Fibroblast of pulmonary artery (primary cell): ENCODE results near the gene ATP13A3.

Experiments used
- DNase-seq: peaks from one replicate; pipeline ENCODE4 v3.0.0-alpha.2; 2010; ENCODE audit warnings: low read depth
- H3K4me3 ChIP-seq: replicated peaks from 2 replicates; pipeline ENCODE4 v1.5.1; 2011; ENCODE audit warnings: low read depth, mild to moderate bottlenecking, control low read depth, low read length, moderate library complexity
- CTCF ChIP-seq: IDR thresholded peaks from 2 replicates; pipeline ENCODE4 v1.5.1; 2011; ENCODE audit warnings: mild to moderate bottlenecking, control low read depth, low read length, inconsistent platforms; ENCODE audit errors: missing control alignments

ATP13A3 gene

GRCh38 chr3:194397757-194398312 is 89.0 kb downstream of the ATP13A3 start:
- H3K4me3 ChIP-seq: peak overlapping the region; percentile 12
- no peak for DNase-seq
- TF ChIP-seq CTCF: no peak

DNA sequence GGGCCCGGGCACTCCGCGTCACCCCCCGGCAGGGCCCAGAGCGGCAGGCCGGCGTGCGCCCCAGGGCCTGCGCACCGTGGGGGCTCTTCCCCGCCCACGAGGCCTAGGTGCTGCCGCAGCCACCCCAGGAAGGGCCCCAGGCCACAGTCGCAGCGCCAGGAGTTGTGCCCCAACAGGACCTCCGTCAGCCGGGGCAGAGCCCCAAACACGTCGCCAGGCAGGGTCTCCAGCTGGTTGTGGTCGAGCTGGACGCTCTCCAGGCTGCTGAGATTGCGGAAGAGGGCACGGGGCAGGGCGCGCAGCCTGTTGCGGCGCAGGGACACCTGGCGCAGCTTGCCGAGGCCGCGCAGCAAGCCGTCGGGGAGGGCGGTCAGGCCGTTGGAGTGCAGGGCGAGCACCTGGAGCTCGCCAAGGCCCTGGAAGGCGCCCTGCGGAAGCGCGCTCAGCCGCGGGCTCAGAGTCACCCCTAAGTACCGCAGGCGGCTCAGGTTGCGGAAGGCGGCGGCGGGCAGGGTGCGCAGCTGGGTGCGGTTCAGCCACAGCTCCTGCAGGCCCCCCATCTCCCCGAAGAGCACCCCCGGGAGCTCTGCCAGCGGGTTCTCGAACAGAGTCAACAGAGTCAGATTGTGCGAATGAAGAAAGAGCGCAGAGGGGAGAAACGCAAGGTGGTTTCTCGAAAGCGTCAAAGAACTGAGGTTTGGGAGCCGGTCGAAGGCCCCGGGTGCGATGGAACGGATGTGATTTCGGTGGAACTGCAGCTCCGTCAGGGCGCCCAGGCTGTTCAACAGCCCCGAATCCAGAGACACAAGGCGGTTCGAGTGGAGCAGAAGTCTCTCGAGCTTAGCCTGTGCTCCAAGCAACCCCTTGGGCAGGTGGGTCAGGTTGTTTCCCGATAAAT is 89.7 kb downstream of the ATP13A3 start:
- DNase-seq: no peak
- no peak overlapping the region for H3K4me3 ChIP-seq
- TF ChIP-seq CTCF: no peak

GRCh38 chr3:194396539-194396858 is 90.3 kb downstream of the ATP13A3 start:
- no peak for TF ChIP-seq CTCF
- no peak for DNase-seq
- H3K4me3 ChIP-seq: no peak overlapping the region

GRCh38 chr3:194395778-194396538 is 90.8 kb downstream of the ATP13A3 start:
- no peak for DNase-seq
- no peak overlapping the region for H3K4me3 ChIP-seq
- TF ChIP-seq CTCF: no peak

DNA sequence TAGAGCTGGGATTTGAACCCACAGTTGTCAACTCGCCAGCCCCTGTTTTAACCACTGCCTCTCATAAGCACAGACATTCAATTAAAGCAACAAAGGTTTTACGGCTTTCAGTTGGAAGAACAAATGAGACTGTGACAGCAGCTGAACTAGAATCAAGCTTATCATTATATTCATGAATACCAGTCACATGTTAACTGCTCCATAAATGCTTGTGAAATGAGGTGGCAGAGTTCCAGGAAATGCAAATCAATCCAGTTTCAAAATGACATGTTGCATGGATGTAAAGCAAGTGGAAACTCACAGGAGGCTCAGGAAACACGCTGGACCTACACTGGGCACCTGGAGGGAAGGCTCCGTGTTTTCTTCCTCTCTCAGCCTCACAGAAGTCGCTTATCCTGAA is 91.6 kb downstream of the ATP13A3 start:
- TF ChIP-seq CTCF: no peak
- DNase-seq: peak; percentile 41

GRCh38 chr3:194392576-194392975 is 94.2 kb downstream of the ATP13A3 start:
- no peak for TF ChIP-seq CTCF
- DNase-seq: no peak
- H3K4me3 ChIP-seq: no peak overlapping the region

More for the DNA sequence above, 91.6 kb downstream of the ATP13A3 start:
- H3K4me3 ChIP-seq: no peak overlapping the region
